NCI-H2171 treated with DMSO at 0.1 percent for 48 hours (cell line): ENCODE results near the gene NIPAL3.
"Not testable (repeated sequence)": the region's sequence is repeated elsewhere in the genome, so short reads cannot be mapped to it uniquely, and the experiment has no call there.

Experiments used
- DNase-seq: peaks from one replicate; lab custom pipeline; 2025; lab: John Stamatoyannopoulos, UW

Gene NIPAL3

DNA sequence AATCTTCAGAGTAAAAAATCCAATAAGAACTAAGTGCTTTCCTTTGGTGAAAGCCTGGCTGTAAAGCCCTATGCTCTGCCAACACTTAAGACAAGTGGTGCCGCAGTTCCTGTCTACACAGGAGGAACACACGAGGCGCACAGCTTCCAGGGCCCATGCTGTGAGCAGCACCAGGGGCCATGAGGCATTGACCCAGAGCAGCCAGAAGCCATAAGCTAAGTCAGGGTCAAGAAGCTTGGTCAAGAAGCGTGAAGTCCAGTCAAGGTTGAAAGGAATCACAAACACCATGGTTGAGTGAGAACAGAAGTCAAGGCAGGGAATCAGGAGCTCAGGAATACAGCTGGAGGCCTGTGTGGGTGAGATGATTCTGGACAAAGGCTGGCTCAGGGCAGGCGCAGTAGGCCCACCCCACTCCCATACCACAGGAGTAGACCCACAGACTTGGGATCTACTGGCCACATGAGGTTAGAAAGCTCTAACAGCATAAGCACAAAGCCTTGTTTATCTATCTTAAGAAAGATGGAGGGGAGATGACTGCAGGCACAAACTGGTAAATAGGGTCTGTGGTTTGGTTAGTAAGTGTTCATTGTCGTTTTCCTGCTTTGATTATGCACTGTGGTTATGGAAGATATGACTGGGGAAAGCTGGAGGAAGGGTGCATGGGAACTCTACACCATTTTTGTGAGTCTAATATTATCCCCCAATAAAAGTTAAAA lies 44.1 kb downstream of the NIPAL3 start:
- no peak for DNase-seq

DNA sequence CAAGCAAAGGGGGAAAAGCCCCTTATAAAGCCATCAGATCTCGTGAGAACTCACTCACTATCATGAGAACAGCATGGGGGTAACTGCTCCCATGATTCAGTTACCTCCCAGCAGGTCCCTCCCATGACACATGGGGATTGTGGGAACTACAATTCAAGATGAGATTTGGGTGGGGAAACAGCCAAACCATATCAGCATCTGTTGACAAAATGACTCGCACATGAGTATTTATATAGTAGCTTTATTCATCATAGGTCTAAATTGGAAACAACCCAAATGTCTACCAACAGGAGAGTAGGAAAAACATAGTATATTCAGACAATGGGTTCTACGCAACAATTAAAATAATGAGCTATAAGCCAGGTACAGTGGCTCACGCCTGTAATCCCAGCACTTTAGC lies 46.5 kb downstream of the NIPAL3 start:
- not testable (repeated sequence) for DNase-seq

DNA sequence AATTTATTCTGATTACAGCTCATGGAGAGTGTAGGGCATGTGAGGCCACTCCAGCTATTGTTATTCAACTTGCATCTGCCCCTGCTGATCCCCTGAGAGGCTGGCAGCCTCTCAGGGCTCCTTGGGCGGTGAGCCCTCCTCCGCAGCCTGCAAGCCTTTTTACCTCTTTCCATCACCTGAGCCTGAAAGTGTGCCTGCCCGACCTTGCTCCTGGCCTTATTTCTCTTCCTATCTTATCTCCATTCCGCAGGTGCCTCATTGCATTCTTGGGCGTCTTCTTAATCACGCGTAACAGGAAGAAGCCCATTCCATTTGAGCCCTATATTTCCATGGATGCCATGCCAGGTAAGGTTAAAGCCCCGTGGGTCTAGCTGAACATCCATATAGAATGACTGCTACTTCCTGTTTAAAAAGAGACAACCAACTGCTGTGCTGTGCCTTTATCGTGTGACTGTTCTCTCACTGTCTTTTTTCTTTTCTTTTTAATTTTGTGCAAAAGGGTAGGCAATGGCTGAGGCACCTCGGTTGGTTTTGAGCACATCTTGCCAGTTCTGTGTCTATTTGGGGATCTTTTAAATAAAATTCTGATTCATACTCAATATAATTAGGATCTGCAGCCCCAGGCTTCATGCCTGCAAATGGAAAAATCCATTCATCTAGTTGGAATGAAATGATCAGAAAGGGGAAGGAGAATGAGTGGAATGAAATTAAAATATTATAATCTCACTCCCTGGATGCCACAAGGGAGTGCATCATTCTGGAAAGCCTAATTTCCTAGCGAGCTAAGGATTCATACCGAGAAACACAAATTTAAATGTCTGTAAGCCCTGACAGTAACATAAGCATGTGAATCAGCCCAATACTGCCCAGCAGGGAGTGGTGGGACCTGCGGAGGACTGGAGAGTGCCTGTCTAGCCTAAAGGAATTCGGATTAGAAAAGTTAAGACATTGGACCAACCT lies 48.5 kb downstream of the NIPAL3 start:
- peak; percentile 53 for DNase-seq

DNA sequence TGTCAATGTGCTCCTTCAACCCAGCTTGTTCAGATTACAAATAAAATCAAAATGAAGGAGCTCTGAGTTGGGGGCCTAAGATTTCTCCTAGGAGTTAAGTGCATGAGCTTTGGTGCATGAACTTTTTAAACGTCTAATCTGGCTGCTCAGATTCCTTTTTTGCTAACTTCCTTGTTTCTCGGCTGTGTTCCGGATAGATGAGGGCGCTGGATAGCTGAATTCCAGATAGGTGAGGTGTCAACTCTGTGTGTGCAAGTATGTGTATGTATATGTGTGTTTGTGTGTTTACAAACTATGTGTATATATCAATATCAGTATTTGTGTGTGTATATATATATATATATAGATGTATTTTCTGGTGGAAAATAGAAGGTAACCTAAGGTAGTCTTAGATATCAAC lies 49.5 kb downstream of the NIPAL3 start:
- DNase-seq: no peak

DNA sequence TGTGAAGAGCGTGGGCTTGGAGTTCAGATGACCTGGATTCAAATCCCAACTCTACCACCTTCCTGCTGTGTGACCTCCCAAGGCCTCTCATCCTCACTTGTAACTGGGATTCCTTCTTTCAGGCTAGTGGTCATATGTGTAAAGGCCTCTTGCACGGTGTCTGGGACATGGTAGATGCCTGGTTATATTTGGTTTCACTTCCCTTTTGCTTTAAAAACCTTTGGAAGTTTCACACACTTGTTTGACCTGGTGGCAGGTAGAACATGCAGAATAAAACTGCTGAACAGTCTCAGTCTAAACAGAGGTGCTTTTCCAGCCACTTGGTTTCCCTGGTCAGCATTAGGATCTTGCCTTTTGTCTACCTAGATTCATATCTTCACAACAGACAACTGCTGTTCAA lies 50.0 kb downstream of the NIPAL3 start:
- no peak for DNase-seq

DNA sequence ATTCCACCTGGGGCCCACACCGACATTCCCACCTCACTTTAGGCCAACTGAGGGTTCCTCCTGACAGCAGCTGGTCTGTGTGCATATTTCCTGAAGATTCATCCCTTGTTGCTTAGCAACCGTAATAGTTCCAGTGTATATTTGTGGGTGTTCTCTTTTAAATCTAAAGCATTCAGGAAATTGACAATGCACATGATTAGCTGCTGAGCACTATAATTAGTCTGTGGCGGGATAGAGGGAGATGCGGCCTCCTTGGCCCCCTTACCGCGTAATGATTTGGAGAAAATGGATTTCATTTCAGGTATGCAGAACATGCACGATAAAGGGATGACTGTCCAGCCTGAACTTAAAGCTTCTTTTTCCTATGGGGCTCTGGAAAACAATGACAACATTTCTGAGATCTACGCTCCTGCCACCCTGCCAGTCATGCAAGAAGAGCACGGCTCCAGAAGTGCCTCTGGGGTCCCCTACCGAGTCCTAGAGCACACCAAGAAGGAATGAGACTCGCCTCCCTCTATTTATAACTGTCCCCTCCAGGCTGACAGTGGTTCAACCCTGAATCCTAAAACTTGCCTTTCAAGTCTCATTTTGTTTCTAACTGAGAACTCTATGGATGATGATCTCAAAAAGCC lies 53.2 kb downstream of the NIPAL3 start:
- no peak for DNase-seq

DNA sequence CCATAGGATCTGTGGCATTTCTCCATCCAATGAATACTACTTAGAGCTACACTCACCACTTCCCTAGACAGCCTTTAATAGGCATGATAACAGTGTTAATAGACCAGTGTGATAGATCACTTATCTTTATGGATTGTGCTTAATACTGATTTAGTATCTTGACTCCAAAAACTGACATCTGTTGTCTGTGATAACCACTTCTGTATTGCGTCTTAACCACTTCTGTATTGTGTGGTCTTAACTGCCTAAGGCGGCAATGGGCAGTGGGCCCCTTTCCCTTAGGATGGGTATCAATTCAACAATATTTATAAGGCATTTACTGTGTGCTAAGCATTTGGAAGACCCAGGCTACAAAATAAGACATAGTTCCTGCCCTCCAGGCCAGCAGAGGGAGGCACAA lies 55.0 kb downstream of the NIPAL3 start:
- DNase-seq: no peak

DNA sequence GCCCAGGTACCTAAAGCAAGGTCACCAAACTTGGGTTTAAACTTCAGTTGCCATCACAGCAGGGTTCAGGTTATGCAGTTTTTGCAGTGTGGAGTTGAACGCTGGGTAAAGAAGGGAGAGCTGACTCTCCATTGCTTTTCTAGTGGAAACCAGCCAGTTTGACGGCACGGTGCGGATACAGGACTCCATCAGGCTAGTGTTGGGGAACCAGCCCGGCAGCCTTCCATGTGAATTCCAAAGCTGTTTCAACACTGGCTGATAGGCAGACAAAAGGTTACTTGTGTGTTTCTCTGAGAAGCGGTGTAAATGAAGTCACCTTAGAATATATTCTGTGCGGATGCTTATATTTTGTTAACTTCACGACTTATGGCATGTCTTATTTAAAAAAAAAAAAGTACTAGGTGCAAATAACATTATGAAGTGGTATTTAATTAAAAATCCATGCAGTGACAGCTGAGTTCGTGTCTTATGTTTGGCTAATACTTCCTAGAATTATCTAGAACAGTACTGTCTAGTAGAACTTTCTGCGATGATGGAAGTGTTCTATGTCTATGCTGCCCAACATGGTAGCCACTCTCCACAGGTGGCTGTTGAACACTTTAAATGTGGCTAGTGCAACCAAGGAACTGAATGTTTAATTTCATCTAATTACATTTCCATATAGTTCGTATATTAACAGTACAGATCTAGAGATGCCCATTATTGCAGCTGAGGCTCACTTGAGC lies 57.1 kb downstream of the NIPAL3 start:
- no peak for DNase-seq

DNA sequence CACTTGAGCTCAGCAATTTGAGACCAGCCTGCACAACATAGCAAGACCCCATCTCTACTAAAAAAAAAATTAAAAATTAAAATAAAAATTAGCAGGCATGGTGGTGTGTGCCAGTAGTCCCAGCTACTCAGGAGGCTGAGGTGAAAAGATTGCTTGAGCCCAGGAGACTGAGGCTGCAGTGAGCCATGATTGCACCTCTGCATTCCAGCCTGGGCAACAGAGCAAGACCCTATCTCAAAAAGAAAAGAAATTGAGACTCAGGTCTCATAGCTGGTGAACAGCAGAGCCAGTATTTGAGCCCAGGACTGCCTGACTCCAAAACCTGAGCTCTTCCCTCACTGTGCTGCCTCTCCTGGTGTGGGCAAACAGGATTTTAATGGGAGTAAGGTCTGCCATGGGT lies 58.6 kb downstream of the NIPAL3 start:
- DNase-seq: no peak

DNA sequence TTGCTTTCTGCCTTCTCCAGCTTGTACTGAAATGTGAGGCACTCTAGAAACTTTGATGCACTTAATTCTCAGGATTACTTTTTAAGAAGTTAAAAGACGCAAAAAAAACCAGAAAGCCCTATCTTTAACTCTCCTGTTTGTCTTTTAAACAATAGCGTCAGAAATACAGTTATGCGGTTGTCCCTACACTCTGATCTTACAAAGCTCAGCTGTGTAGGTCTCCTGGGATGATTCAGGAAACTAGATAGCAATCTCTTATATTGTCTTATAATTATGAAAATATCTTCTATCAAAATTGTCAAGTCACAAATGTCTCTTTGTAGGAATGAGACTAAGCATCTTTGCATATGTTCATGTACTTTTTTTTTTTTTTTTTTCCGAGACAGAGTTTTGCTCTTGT lies 60.1 kb downstream of the NIPAL3 start:
- no peak for DNase-seq

DNA sequence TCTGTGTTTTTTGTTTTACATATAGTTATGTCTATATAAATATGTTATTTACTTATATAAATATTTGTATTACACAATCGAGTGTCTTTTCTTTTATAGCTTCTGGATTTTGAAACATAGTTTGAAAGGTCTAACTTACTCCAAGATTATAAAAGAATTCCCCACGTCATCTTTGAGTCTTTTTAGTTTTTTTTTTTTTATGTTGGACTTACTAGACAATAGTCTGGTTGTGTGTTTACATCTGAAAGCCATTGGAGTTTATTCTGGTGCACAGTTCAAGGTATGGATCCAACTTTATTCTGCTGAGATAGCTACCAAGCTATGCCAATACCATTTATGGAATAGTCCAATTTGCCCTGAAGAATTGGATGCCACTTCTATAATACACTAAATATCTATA lies 61.0 kb downstream of the NIPAL3 start:
- DNase-seq: no peak

DNA sequence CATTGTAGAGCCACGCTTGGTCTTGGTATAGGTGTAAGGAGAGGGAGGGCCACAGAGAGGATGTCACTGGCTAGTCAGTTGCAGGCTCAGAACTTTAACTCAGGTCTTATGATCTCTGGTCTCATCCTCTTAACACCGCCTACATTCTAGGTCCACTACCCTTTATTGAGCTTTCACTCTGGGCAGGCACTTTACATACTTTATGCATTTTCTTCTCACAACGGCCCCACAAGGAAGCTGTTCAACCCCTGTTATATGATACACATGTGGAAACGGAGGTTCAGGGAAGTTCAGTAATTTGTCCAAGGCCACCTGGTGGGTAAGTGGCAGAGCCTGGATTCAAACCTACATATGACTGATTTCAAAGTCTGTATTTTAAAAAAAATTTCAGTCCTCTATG lies 61.7 kb downstream of the NIPAL3 start:
- DNase-seq: no peak

DNA sequence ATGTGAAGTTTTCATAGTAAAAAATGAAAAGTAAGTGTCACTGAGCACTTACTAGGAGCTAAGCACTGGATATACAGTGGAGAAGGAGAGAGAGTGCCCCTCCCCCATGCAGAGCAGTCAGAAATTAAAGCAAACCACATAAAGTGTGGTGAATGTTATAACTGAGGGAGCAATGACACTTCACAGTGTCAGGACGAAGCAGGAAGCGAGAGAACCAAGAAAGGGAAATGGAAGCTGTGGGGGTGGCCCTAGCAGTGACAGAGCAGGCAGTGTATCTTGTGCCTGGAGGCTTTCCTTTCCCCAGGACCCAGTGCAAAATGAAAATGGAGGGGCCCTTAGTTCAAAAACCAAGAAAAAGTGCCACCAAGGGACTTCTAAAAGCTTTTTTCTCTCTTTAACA lies 65.5 kb downstream of the NIPAL3 start:
- DNase-seq: no peak

DNA sequence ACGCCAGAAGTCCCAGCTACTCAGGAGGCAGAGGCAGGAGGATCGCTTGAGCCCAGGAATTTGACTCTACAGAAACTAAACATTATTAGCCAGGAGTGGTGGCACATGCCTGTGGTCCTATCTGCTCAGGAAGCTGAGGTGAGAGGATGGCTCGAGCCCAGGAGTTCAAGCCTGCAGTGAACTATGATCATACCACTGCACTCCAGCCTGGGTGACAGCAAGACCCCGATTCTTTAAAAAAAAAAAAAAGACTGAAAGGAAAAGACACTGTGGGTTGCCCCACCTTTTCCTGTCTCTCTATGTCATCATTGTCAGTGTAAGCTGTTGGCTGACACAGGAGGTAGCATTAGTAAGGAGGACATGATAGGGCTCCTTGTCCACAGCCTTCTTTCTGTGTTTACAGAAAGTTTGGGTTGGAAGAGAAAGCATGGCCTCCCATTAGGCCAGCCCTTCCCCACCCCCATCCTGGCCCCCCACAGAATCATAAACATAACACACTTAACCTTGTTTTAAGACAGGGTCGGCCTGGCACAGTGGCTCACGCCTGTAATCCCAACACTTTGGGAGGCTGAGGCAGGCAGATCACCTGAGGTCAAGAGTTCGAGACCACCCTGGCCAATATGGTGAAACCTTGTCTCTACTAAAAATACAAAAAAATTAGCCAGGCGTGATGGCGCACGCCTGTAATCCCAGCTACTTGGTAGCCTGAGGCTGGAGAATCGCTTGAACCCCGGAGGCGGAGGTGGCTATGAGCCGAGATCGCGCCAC lies 66.4 kb downstream of the NIPAL3 start:
- no peak for DNase-seq

DNA sequence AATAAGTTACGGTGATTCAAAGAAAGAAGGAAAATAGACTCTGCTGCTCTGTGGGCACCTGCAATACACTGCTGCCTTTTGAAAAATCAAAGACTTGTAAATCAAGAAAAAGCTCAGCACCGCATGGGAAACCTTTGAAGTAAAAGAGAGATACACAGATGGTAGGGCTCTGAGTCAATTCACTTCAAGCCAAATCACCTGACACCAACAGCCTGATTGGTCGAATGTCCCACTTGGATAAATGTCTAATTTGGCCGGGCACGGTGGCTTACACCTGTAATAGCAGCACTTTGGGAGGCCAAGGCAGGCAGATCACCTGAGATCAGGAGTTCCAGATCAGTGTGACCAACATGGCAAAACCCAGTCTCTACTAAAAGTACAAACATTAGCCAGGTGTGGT lies 67.8 kb downstream of the NIPAL3 start:
- no peak for DNase-seq

DNA sequence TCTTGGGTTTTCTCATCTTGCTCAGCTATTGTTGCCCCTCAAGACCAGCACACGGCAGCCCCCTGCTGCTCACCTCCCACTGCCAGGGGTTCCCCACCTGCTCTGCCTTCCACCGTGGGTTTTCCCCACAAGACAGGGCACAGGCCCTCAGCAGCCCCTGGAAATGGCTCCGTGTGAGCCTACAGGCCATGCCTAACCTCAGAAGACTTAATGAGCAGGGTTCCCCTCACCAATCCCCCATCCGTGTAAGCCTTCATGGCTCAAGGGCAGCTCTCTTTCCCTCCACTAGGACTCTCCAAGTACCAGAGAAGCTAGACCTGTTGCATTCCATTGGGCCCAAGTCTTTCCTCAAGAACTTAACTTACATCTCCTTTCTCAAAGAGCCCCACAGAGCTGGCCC lies 68.6 kb downstream of the NIPAL3 start:
- no peak for DNase-seq

DNA sequence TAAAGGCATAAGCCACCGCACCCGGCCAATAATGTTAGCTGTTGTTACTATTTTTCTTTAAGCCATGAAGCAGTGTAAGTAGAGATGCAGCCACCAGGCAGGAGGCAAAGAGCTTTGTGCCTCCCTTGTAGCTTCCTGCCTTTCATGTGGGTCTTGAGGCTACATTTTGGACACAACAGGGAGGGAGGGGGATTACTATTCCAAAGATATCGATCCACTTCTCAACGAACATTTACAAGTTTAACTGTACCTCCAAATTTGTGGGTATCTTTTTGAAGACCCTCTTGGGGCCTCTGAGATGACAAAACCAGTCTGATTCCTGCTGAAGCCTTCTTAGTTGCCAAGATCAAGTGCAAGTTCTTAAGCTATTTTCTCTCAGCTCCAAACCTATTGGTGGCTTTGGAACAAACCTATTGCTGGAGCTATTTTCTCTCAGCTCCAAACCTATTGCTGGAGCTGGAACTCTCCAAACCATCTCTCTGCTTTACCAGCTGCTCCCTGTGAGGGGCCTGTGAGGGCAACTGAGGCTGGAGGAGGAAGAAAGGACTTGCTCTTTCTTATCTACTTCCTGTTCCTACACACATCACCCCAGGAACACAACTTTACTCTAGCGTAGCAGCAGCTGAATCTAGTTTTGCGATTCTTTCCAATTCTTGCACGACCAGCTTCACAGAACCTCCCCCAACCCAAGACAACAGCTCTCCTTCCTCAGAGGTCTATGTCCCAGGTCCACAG lies 70.9 kb downstream of the NIPAL3 start:
- no peak for DNase-seq

DNA sequence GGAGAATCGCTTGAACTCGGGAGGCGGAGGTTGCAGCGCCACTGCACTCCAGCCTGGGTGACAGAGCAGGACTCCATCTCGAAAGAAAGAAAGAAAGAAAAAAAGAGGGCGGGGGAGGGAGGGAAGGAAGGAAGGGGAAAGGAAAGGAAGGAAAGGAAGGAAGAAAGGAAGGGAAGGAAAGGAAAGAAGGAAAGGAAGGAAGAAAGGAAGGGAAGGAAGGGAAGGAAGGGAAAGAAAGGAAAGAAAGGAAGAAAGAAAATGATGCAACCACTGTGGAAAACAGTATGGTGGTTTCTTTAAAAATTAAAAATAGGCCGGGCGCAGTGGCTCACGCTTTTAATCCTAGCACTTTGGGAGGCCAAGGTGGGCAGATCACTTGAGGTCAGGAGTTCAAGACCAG lies 71.9 kb downstream of the NIPAL3 start:
- no peak for DNase-seq

DNA sequence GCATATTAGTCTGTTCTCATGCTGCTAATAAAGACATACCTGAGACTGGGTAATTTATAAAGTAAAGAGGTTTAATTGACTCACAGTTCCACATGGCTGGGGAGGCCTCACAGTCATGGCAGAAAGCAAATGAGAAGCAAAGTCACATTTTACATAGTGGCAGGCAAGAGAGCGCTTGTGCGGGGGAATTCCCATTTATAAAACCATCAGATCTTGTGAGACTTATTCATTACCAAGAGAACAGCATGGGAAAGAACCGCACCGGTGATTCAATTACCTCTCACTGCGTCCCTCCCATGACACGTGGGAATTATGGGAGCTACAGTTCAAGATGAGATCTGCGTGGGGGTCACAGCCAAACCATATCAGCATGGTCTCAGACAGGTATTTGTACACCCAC lies 72.6 kb downstream of the NIPAL3 start:
- not testable (repeated sequence) for DNase-seq

DNA sequence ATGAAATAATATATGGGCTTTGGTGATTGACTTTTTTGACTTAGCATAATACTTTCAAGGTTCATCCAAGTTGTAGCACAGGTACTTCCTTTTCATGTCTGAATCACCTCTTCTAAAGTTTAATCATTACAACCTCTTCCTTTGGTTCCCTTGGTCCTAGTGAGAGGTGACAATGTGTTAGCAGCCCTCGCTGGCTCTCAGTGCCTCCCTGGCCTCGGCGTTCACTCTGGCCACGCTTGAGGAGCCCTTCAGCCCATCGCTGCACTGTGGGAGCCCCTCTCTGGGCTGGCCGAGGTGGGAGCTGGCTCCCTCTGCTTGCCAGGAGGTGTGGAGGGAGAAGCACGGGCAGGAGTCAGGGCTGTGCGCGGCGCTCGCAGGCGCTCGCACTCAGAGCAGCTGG lies 74.1 kb downstream of the NIPAL3 start:
- DNase-seq: no peak
